Neural crest cell (in vitro differentiated cells): ENCODE results near the gene PEAK3. TPM values are rescaled to one million over a fixed set of nuclear protein-coding genes. Genes with fewer than 3 reads are reported as not detected.

ENCODE experiments used
- DNase-seq: peaks from one replicate; pipeline ENCODE4 v3.0.0; 2021; ENCODE audit warnings: low read depth, mixed read lengths, low spot score
- H3K27ac Mint-ChIP-seq: one replicate; pipeline ENCODE4 v1.8.0; 2021; ENCODE audit warnings: mild to moderate bottlenecking, mixed read lengths; ENCODE audit not compliant: unreplicated experiment
- H3K27me3 Mint-ChIP-seq: 2 replicates; pipeline ENCODE4 v1.8.0; 2021; ENCODE audit warnings: low read depth, mild to moderate bottlenecking, mixed read lengths
- H3K36me3 Mint-ChIP-seq: 2 replicates; pipeline ENCODE4 v1.8.0; 2021; ENCODE audit warnings: low read depth, mild to moderate bottlenecking, mixed read lengths
- H3K4me1 Mint-ChIP-seq: 2 replicates; pipeline ENCODE4 v1.8.0; 2021; ENCODE audit warnings: mixed read lengths
- H3K4me3 Mint-ChIP-seq: one replicate; pipeline ENCODE4 v1.8.0; 2021; ENCODE audit warnings: mild to moderate bottlenecking, mixed read lengths
- H3K9me3 Mint-ChIP-seq: 2 replicates; pipeline ENCODE4 v1.8.0; 2021; ENCODE audit warnings: mixed read lengths
- total RNA-seq: library from RNA; stranded (reverse); gene quantifications from 2 replicates; pipeline ENCODE4 v1.2.1, GENCODE V29; 2021
- TF ChIP-seq, protein P1 (sequence below): fragments of 200-600 bp; sonication (generic); conservative IDR thresholded peaks from 2 replicates; pipeline ENCODE4 v1.5.0; 2021; ENCODE audit warnings: antibody characterized with exemption, mild to moderate bottlenecking

The PEAK3 gene
- total RNA-seq, 1 donor from 2014 or later = not detected

DNA sequence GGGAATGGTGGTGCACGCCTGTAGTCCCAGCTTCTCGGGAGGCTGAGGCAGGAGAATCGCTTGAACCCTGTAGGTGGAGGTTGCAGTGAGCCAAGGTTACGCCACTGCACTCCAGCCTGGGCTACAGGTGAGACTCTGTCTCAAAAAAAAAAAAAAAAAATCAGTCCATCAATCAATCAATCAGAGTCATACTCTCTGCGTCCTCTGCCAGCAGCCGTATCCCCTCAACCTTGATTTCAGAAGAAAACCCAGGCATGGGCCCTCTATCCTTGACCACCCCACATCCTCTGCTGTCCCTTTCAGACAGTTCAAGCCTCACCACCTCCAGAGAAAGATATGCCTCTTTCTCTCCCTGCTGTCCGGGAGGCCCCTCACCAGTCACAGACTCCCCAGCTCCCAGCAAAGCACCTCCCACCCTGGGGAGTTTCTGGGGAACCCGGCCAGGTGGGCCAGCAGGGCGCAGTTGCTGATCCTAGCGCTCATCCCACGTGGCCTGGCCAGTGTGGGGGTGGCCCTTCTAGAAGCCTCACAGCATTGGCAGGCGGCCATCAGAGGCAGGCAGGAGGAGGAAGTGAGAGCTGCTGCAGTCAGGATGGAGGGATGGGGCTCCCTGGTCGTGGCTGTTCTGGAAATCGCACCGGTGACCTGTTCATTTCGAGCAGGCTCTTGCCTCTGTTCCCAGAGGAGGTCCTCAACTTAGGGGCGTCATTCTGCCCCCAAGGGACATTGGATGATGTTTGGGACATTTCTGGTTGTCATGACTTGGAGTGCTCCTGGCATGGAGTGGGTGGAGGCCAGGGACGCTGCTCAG is 15.6 kb downstream of the PEAK3 start:
- no peak for DNase-seq
- Mint-ChIP-seq H3K27me3 (no peaks in the 10 kb centered on the region), H3K9me3 (no peaks in the 10 kb centered on the region), H3K4me1 (peaks cover 6% of the 10 kb centered on the region), H3K27ac (no peak overlapping the region), H3K4me3 (peak overlapping the region; percentile 77), H3K36me3 (no peaks in the 10 kb centered on the region)
- TF ChIP-seq, protein P1, sequence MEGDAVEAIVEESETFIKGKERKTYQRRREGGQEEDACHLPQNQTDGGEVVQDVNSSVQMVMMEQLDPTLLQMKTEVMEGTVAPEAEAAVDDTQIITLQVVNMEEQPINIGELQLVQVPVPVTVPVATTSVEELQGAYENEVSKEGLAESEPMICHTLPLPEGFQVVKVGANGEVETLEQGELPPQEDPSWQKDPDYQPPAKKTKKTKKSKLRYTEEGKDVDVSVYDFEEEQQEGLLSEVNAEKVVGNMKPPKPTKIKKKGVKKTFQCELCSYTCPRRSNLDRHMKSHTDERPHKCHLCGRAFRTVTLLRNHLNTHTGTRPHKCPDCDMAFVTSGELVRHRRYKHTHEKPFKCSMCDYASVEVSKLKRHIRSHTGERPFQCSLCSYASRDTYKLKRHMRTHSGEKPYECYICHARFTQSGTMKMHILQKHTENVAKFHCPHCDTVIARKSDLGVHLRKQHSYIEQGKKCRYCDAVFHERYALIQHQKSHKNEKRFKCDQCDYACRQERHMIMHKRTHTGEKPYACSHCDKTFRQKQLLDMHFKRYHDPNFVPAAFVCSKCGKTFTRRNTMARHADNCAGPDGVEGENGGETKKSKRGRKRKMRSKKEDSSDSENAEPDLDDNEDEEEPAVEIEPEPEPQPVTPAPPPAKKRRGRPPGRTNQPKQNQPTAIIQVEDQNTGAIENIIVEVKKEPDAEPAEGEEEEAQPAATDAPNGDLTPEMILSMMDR = no peak

DNA sequence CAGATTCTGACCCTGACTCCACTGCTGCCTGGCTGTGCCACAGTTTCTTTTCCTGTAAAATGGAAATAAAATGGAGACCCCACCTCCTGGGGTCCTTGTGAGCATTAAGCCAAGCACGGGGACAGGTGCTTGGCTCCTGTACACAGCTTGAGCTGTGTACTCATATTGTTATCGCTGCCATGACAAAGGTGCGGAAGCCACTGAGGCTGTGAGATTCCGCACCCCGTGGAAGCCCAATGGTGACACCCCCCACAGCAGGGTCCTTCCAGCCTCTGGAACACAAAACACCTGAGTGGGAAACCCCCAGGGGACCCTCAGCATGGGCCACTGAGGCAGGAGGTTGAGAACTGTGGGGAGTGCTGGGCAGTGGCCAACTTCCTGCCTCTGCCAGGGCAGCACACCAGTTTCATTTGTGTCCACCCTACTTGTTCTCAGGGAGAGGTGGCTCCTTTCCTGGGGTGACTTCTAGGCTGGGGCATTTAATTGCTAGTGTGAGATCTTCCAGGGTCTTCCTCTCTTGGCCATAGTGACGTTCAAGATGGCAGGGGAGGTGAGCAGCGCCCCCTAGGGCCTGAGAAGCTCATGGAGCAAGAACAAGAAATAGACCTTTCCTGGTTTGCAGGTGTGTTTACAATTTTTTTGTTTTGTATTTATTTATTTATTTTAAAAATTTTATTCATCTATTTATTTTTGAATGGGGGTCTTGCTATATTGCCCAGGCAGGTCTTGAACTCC is 20.4 kb downstream of the PEAK3 start:
- H3K9me3 Mint-ChIP-seq = no peaks in the 10 kb centered on the region
- DNase-seq = peak; percentile 55

DNA sequence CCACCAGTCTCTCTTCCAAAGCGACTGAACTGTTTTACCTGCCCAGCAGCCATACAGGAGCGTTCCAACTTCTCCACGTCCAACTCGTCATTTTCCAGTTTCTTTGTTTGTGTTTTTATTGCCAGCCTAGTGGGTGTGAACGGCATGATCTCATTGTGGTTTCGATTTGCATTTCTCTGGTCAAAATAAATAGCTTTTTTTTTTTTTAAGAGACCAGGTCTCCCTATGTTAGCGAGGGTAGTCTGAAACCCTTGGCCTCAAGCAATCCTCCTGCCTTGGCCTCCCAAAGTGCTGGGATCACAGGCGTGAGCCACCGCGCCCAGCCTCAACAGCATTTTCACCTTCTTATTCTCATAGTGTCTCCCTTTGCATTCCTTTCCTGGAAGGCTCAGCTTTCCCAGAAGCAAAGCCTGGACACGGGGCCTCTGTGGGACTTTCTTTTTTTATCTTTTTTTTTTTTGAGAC is 21.6 kb downstream of the PEAK3 start:
- H3K4me3 Mint-ChIP-seq = peak overlapping the region; percentile 1
- no peaks in the 10 kb centered on the region for H3K9me3 Mint-ChIP-seq
- no peak for DNase-seq
- H3K27ac Mint-ChIP-seq = no peak overlapping the region
- TF ChIP-seq, protein P1 = no peak
- no peaks in the 10 kb centered on the region for H3K4me1 Mint-ChIP-seq
- no peaks in the 10 kb centered on the region for H3K27me3 Mint-ChIP-seq
- no peaks in the 10 kb centered on the region for H3K36me3 Mint-ChIP-seq

More for the DNA sequence above, 20.4 kb downstream of the PEAK3 start:
- H3K27ac Mint-ChIP-seq = no peak overlapping the region
- no peaks in the 10 kb centered on the region for H3K4me1 Mint-ChIP-seq
- TF ChIP-seq, protein P1 = peak; percentile 66
- H3K27me3 Mint-ChIP-seq = no peaks in the 10 kb centered on the region
- peak overlapping the region; percentile 64 for H3K4me3 Mint-ChIP-seq
- no peaks in the 10 kb centered on the region for H3K36me3 Mint-ChIP-seq

DNA sequence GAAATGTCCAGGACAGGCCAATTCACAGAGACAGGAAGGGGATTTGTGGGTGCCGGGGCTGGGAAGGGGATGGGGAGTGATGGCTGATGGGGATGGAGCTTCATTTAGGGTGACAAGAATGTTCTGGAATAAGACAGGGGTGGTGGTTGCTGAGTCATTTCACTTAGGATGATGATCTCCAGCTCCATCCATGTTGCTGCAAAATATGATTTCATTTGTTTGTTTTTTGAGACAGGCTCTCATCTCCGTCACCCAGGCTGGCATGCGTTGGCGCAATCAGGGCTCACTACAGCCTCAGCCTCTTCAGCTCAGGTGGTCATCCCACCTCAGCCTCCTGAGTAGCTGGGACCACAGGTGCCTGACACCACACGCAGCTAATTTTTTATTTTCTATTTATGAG is 22.6 kb downstream of the PEAK3 start:
- DNase-seq = no peak
- H3K27me3 Mint-ChIP-seq = no peaks in the 10 kb centered on the region
- H3K4me3 Mint-ChIP-seq = no peak overlapping the region
- H3K27ac Mint-ChIP-seq = no peak overlapping the region
- TF ChIP-seq, protein P1 = no peak
- no peaks in the 10 kb centered on the region for H3K9me3 Mint-ChIP-seq
- H3K36me3 Mint-ChIP-seq = no peaks in the 10 kb centered on the region
- H3K4me1 Mint-ChIP-seq = no peaks in the 10 kb centered on the region

DNA sequence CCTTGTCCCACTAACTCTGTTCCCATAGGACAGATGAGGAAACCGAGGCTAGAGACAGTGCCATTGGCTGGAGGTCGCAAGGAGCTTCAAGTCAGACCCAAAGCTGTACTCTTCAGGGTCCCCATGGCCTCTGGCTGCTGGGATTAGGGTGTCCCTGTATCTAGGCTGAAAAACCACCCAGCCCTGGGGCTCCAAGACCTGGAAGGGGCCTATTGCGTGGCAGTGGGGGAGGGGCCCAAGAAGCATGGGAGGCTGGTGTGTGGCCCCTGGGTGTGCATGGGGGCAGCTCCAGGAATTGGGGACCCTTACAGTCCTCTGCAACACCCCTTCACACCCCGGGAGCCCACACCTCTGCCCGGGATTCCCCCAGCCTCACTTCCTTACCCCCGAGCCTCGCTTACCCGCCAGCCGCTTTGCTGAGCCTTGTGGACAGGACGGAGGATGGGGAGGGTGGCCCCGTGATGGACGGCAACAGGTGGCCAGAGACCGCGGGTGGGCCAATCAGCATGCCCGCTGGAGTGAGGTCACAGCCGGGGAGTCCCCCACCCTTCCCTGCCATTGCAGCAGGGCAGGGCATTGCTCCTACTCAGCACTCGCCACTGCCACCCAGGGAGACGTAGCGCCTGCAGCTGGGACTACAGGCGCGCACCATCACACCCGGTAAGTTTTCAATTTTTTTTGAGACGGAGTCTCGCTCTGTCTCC is 25.8 kb downstream of the PEAK3 start, which contains the start of gene JSRP1:
Gene JSRP1, minus strand, starts transcription at position 436 of the 704 bp plus-strand sequence. CDS start 1,103 bp downstream, outside the sequence.
- Mint-ChIP-seq H3K27ac (peak within 1 kb of the TSS; percentile 12), H3K27me3 (peaks cover 13% of the 10 kb centered on the region)

More for the DNA sequence above, 25.8 kb downstream of the PEAK3 start, which contains the start of gene JSRP1:
- no peaks in the 10 kb centered on the region for H3K9me3 Mint-ChIP-seq
- H3K4me3 Mint-ChIP-seq = peak within 1 kb of the TSS; percentile 65
- TF ChIP-seq, protein P1 = no peak
- DNase-seq = no peak
- peaks cover 5% of the 10 kb centered on the region for H3K4me1 Mint-ChIP-seq
- H3K36me3 Mint-ChIP-seq = no peaks in the 10 kb centered on the region
